OCI-LY1 (cell line): ENCODE data around the gene FIZ1.

Source experiments
- EZH2 ChIP-seq: fragments of 200-600 bp; sonication (generic), shearing (Covaris generic); IDR thresholded peaks from 2 replicates; pipeline ENCODE4 v1.8.0; 2017; ENCODE audit warnings: borderline replicate concordance, mixed run types, mild to moderate bottlenecking, antibody characterized with exemption, low read length, moderate library complexity, mixed read lengths
- TF ChIP-seq, protein P1 (sequence below): fragments of 200-600 bp; sonication (generic), shearing (Covaris generic); IDR thresholded peaks from 2 replicates; pipeline ENCODE4 v1.5.1; 2017; ENCODE audit warnings: mild to moderate bottlenecking, antibody characterized with exemption, low read length, moderate library complexity, mixed read lengths

DNA sequence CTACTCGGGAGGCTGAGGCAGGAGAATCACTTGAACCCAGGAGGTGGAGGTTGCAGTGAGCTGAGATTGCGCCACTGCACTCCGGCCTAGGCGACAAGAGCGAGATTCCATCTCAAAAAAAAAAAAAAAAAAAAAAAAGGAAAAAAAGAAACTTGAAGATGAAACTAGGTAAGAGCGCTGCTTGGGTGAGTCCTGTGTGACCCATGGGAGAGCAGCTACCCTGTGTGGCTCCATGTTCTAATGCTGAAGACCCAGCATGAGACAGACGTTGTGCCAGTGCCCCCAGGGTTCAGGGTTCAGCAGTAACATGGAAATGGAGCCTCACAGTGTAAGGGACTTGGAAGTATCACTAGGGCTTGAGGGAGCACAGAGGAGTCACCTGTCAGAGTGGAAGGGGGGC, 19.1 kb upstream of the FIZ1 start:
- TF ChIP-seq, protein P1, sequence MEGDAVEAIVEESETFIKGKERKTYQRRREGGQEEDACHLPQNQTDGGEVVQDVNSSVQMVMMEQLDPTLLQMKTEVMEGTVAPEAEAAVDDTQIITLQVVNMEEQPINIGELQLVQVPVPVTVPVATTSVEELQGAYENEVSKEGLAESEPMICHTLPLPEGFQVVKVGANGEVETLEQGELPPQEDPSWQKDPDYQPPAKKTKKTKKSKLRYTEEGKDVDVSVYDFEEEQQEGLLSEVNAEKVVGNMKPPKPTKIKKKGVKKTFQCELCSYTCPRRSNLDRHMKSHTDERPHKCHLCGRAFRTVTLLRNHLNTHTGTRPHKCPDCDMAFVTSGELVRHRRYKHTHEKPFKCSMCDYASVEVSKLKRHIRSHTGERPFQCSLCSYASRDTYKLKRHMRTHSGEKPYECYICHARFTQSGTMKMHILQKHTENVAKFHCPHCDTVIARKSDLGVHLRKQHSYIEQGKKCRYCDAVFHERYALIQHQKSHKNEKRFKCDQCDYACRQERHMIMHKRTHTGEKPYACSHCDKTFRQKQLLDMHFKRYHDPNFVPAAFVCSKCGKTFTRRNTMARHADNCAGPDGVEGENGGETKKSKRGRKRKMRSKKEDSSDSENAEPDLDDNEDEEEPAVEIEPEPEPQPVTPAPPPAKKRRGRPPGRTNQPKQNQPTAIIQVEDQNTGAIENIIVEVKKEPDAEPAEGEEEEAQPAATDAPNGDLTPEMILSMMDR = no peak
- no peak for TF ChIP-seq EZH2
